Measurements from ENCODE around the gene TENM3.

The TENM3 gene

GRCh38 chr4:182846036-182846435 lies 602.8 kb downstream of the TENM3 start:
- TF ChIP-seq CTCF (IDR thresholded peaks at IDR 0.05; ENCODE audit: low read depth, low read length) = no peak
- no peak overlapping the region for H3K4me3 ChIP-seq (ENCODE audit: low read depth, low read length)

GRCh38 chr4:182847576-182848450 lies 604.6 kb downstream of the TENM3 start:
- no peak for TF ChIP-seq CTCF (IDR thresholded peaks at IDR 0.05; ENCODE audit: low read depth, low read length)
- no peak overlapping the region for H3K4me3 ChIP-seq (ENCODE audit: low read depth, low read length)

- no peak overlapping the region for H3K4me3 ChIP-seq (ENCODE audit: low read depth, low read length)
- no peak for TF ChIP-seq CTCF (IDR thresholded peaks at IDR 0.05; ENCODE audit: low read depth, low read length)
Measured at GRCh38 chr4:182848685-182849084, 605.5 kb downstream of the TENM3 start.
